Prostate gland (tissue), 2 donors: ENCODE measurements around the gene PPY. TPM values are rescaled to one million over a fixed set of nuclear protein-coding genes. Genes with fewer than 3 reads are reported as not detected.

Experiments used
- DNase-seq: peaks from one replicate; pipeline ENCODE4 v3.0.0-alpha.2; 2019; ENCODE audit warnings: low spot score
- H3K27ac ChIP-seq, 2 donors: fragments of 200-600 bp; sonication (generic); 2 replicates each; pipeline ENCODE4 v1.5.1; 2017 to 2019
- H3K27me3 ChIP-seq: fragments of 200-600 bp; sonication (generic); replicated peaks from 2 replicates; pipeline ENCODE4 v1.5.1; 2019; ENCODE audit not compliant: insufficient read depth
- H3K36me3 ChIP-seq, 2 donors: fragments of 200-600 bp; sonication (generic); 1 replicate in 1 of 2; 2 replicates in 1 of 2; pipeline versions ENCODE4 v1.5.1 to v1.8.1; 2017 to 2019
- H3K4me1 ChIP-seq: fragments of 200-600 bp; sonication (generic); replicated peaks from 2 replicates; pipeline ENCODE4 v1.5.1; 2019
- H3K4me3 ChIP-seq, 2 donors: fragments of 200-600 bp; sonication (generic); 2 replicates each; pipeline ENCODE4 v1.5.1; 2017 to 2019
- H3K9me3 ChIP-seq: fragments of 200-600 bp; sonication (generic); 2 replicates; pipeline ENCODE4 v1.5.1; 2017
- POLR2A ChIP-seq: fragments of 450-650 bp; IDR thresholded peaks from one replicate; pipeline ENCODE4 v1.6.1; 2016; ENCODE audit warnings: antibody characterized with exemption, mild to moderate bottlenecking
- POLR2AphosphoS5 ChIP-seq: sonication (generic); formaldehyde crosslinking; IDR thresholded peaks from one replicate; pipeline ENCODE4 v1.6.1; 2017; ENCODE audit warnings: antibody characterized with exemption
- WGBS: methylation state at CpG from one replicate; pipeline ENCODE4 v1.1.5; 2018; 5-methylcytosine and 5-hydroxymethylcytosine counted together
- intact Hi-C: fragments of 100-400 bp; cut with DNase I; formaldehyde crosslinking; loops from one replicate; pipeline ENCODE4 v1.14.2; 2022
- total RNA-seq, 2 donors: library from RNA; depleted of rRNA; stranded (reverse); fragments of >200 nt; gene quantifications; one replicate each; pipeline ENCODE4 v1.1.0, GENCODE V29; 2016
- TF ChIP-seq, protein P1 (sequence below), 4 experiments: fragments of 200-600 bp in 2 of 4; fragments of 450-650 bp in 2 of 4; sonication (generic) in 2 of 4; IDR thresholded peaks; 1 replicate in 3 of 4; 2 replicates in 1 of 4; pipeline ENCODE4 v1.5.1; 2016 to 2019; ENCODE audit warnings: antibody characterized with exemption in 4 of 4, mild to moderate bottlenecking in 2 of 4, moderate library complexity in 2 of 4

Gene PPY
- total RNA-seq, 2 donors from 2014 or later = not detected

DNA sequence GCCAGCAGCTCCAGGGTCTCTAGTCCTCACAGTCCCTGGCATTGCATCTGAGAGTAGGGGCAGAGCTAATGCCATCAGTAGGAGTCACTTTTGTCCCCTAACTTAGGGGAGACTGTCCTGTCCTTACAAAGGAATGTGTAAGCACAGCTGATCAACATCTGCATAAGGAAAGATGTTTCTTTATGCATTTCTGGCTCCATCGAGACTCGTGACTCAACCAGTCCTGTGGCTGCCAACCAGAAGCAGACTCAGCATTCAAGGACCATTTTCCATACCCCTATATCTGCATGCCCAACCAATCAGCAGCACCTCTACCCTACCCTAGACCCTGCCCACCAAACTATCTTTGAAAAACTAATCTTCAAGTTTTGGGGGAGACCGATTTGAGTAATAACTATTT is 26.7 kb downstream of the PPY start:
- no peak overlapping the region for H3K27ac ChIP-seq
- no peaks in the 10 kb centered on the region for H3K4me1 ChIP-seq
- 93% methylated on average over 3 of the region's 3 CpGs for WGBS
- no peaks in the 10 kb centered on the region for H3K9me3 ChIP-seq
- DNase-seq = no peak
- no peaks in the 10 kb centered on the region for H3K36me3 ChIP-seq
- no peak for TF ChIP-seq POLR2A
- no peak for TF ChIP-seq POLR2AphosphoS5
- TF ChIP-seq, protein P1, sequence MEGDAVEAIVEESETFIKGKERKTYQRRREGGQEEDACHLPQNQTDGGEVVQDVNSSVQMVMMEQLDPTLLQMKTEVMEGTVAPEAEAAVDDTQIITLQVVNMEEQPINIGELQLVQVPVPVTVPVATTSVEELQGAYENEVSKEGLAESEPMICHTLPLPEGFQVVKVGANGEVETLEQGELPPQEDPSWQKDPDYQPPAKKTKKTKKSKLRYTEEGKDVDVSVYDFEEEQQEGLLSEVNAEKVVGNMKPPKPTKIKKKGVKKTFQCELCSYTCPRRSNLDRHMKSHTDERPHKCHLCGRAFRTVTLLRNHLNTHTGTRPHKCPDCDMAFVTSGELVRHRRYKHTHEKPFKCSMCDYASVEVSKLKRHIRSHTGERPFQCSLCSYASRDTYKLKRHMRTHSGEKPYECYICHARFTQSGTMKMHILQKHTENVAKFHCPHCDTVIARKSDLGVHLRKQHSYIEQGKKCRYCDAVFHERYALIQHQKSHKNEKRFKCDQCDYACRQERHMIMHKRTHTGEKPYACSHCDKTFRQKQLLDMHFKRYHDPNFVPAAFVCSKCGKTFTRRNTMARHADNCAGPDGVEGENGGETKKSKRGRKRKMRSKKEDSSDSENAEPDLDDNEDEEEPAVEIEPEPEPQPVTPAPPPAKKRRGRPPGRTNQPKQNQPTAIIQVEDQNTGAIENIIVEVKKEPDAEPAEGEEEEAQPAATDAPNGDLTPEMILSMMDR (IDR thresholded peaks at IDR 0.05) = no peak
- H3K27me3 ChIP-seq = no peaks in the 10 kb centered on the region
- no peak overlapping the region for H3K4me3 ChIP-seq
- intact Hi-C loops = no loop called here

DNA sequence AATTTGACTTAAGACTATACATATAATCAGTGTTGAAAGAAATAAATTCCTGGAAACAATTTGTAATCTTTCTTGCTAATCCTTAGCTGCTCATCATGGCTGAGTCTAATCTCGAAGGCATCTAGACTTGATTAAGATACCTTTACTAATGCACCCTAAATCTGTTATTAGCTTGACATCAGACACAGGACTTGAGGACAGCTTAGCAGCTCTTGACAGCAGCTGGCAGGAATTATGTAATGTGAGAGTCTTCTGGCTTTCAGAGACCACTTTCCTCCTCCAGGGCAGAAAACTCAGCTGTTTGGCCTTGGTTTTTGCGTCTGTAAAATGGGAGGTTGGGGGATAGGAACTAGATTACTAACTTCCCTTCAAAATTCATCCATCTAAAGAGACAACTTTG is 27.8 kb downstream of the PPY start:
- Histone ChIP-seq H3K27me3 (no peaks in the 10 kb centered on the region), H3K4me1 (no peaks in the 10 kb centered on the region), H3K27ac (no peak overlapping the region), H3K36me3 (no peaks in the 10 kb centered on the region), H3K4me3 (no peak overlapping the region), H3K9me3 (no peaks in the 10 kb centered on the region)
- no peak for DNase-seq
- 80% methylated on average over 2 of the region's 2 CpGs for WGBS
- TF ChIP-seq POLR2AphosphoS5 (no peak), POLR2A (no peak)
- TF ChIP-seq, protein P1 (IDR thresholded peaks at IDR 0.05) = no peak
- intact Hi-C loops = no loop called here

DNA sequence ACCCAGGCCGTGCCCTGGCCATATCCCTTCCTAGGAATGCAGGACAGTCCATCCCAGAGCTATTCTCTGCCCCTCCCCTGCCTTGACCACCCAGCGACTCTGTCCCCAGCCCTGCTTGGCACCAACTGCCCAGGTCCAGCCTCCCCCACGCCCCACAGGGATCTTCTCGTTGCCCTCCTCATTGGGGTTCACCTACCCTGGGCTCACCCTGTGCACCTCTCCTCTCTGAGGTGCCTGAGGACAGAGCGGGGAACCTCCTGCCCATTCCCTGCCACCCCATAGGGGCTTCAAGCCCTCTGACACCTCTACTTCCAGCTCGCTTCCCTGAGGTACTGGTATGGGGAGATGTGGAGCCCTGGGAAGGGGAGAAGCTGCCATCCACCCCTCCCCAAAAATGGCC is 28.7 kb downstream of the PPY start:
- DNase-seq = no peak
- TF ChIP-seq POLR2AphosphoS5 (no peak), POLR2A (no peak)
- TF ChIP-seq, protein P1 (IDR thresholded peaks at IDR 0.05) = no peak
- Histone ChIP-seq H3K9me3 (no peaks in the 10 kb centered on the region), H3K27me3 (no peaks in the 10 kb centered on the region), H3K4me1 (no peaks in the 10 kb centered on the region), H3K36me3 (no peaks in the 10 kb centered on the region), H3K27ac (no peak overlapping the region), H3K4me3 (no peak overlapping the region)
- 79% methylated on average over 6 of the region's 6 CpGs for WGBS
- intact Hi-C loops = no loop called here

DNA sequence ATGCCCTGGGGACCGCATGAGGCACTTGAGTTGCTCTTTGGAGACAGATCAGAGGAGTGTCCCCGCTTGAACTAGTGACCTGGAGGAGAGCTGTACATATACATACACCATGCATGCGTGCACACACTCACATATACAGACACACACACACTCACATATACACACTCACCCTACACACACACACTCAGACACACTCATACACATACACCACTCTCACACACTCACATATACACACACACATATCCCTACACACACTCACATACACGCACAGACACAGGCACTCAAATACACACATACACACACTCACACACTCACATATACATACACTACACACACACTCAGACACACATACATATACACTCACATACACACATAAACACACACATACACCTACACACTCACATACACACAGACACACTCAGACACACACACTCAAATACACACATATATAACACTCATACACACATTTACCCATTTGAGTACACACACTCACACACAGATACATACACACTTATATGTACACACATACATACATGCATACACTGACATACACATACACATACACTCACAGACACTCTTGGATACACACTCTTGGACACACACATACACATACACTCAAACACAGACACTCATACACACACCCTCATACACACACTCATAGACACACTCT is 29.5 kb downstream of the PPY start:
- no peak for DNase-seq
- no peak overlapping the region for H3K27ac ChIP-seq
- no peaks in the 10 kb centered on the region for H3K27me3 ChIP-seq
- no peak overlapping the region for H3K4me3 ChIP-seq
- TF ChIP-seq, protein P1 (IDR thresholded peaks at IDR 0.05) = no peak
- TF ChIP-seq POLR2AphosphoS5 (no peak), POLR2A (no peak)
- no peaks in the 10 kb centered on the region for H3K9me3 ChIP-seq
- H3K36me3 ChIP-seq = no peaks in the 10 kb centered on the region
- intact Hi-C loops = no loop called here
- 57% methylated on average over 4 of the region's 4 CpGs for WGBS
- no peaks in the 10 kb centered on the region for H3K4me1 ChIP-seq

DNA sequence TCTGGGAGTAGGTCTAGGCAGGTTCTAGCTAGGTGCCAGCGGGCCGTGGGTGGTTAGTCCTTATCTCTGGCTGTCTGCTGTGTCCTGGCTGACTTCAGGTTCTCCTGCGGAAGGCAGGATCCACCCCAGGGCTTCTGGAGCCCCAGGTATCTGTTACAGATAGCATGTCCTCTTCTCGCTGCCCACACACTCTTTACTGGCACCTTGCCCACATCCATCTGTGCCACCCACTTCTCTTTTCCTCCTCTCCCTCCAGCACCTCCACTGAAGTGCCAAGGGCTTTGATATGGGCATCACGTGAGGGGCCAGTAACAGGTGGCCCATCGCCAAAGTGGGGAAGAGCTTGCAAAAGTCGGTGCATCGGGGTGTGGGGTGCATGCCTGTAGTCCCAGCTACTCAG is 30.4 kb downstream of the PPY start:
- Histone ChIP-seq H3K27ac (no peak overlapping the region), H3K4me3 (no peak overlapping the region), H3K27me3 (no peaks in the 10 kb centered on the region), H3K9me3 (no peaks in the 10 kb centered on the region), H3K36me3 (no peaks in the 10 kb centered on the region), H3K4me1 (no peaks in the 10 kb centered on the region)
- TF ChIP-seq, protein P1 (IDR thresholded peaks at IDR 0.05) = no peak
- 42% methylated on average over 8 of the region's 8 CpGs for WGBS
- intact Hi-C loops = no loop called here
- no peak for DNase-seq
